GM12875 (cell line): Measurements from ENCODE around the gene FGF9.
A peak's percentile ranks its signal among the peaks of the same experiment; 100 is the strongest.

ENCODE experiments used
- H3K4me3 ChIP-seq: one replicate; pipeline ENCODE4 v1.5.1; 2011; ENCODE audit warnings: low read depth, low read length, control low read depth
- TF ChIP-seq, protein P1 (sequence below): IDR thresholded peaks from 2 replicates; pipeline ENCODE4 v1.5.1; 2011; ENCODE audit warnings: low read depth, mild to moderate bottlenecking, control low read depth, inconsistent platforms, low read length, moderate library complexity, borderline replicate concordance; ENCODE audit not compliant: insufficient read depth

FGF9 gene

DNA sequence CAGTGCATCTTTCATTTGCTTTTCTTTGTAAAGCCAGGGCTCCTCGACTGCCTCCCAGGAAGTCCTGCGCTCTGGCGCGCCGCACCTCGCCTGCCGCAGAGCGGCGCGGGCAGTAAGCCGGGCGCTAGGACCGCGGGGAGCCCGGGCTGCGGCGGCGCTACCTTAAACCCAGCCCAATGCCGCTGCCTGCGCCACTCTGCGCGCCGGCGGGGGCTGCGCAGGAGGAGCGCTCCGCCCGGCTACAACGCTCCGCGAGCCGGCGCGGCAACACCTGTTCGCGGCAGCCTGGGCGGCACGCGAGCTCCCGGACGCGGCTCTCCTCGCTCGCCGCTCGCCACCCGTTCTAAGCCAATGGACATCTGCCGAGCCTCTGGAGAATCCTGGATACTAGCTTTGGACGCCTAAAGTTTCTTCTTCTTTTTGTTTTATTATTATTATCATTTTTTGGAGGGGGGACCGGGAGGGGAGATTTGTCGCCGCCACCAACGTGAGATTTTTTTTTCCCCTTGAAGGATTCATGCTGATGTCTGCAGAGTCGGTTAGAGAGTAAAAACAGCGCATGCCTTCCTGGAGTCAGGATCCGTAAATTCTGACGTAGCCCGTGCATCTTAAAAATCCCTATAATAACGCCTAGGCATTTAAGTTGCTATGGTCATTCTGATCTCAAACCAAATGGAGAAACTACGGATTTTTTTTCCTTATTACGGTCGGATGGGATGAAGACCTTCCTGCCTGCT is at the start of gene FGF9:
FGF9 (plus strand) TSS at position 191 of the 737 bp plus-strand sequence. CDS start 840 bp downstream, outside the sequence.
- TF ChIP-seq, protein P1, sequence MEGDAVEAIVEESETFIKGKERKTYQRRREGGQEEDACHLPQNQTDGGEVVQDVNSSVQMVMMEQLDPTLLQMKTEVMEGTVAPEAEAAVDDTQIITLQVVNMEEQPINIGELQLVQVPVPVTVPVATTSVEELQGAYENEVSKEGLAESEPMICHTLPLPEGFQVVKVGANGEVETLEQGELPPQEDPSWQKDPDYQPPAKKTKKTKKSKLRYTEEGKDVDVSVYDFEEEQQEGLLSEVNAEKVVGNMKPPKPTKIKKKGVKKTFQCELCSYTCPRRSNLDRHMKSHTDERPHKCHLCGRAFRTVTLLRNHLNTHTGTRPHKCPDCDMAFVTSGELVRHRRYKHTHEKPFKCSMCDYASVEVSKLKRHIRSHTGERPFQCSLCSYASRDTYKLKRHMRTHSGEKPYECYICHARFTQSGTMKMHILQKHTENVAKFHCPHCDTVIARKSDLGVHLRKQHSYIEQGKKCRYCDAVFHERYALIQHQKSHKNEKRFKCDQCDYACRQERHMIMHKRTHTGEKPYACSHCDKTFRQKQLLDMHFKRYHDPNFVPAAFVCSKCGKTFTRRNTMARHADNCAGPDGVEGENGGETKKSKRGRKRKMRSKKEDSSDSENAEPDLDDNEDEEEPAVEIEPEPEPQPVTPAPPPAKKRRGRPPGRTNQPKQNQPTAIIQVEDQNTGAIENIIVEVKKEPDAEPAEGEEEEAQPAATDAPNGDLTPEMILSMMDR, result 0 out of 2 replicates have a peak, but pooled peaks have one; percentile 13
- peak within 1 kb of the TSS; percentile 51 for H3K4me3 ChIP-seq

DNA sequence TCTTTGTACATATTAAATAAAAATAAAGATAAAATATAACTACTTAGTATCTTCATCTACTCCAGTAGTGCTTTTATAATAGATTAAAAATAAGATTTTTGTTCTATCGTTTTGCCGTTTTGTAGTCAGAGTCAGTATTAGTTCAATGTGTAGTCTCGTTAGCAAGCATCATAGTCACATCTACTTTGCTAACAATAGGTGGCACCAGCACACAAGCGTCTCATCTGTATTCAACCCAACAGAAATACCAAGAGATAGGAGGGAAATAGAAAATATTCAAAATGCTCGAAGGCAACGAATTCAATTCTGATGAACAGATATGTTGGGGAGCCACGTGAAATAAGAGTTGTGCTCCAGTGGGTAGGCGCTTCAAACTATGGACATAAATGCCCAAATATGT is 45.5 kb upstream of the FGF9 start:
- no peak overlapping the region for H3K4me3 ChIP-seq
- TF ChIP-seq, protein P1, result peak; percentile 38; the same call in 1 of the 2 replicates

DNA sequence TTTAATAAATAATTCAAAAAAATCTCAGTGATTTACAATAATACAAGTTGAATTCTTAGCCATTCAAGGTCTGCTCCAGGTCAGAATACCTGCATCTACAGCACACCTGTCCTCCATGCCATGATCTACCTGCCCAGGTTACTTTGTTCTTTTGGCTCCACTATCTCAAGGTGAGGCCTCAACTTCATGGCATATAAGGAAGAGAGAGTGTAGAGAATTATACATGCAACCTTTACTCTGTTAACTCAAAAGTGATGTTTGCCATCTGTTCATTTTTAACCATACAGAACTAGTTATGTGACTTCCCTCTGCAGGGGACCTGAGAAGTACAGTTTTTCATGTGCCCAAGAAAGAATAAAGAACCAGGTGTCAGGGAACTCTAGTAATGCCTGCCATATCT is 38.7 kb upstream of the FGF9 start:
- TF ChIP-seq, protein P1, result no peak

DNA sequence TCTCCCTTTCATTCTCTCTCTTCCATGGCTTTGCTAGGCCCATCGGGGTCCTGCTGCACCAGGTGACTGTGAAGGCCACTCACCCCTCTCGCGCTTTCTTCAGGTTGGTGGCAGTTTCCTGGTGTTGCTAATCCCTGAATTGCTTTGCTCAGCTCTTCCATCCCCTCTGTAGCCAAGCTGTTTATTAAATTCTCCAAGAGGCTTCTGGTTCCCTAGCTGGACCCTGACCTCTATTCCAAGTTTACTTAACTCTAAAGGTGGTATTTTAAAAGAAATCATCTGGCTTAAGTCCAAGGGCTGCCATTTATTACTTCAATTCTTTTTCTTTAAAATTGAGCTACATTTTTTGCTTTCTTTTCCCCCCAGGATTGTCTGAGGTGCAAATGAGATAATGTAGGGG is 34.2 kb upstream of the FGF9 start:
- TF ChIP-seq, protein P1, result no peak
- no peak overlapping the region for H3K4me3 ChIP-seq

More for the DNA sequence above, 38.7 kb upstream of the FGF9 start:
- H3K4me3 ChIP-seq, result no peak overlapping the region

DNA sequence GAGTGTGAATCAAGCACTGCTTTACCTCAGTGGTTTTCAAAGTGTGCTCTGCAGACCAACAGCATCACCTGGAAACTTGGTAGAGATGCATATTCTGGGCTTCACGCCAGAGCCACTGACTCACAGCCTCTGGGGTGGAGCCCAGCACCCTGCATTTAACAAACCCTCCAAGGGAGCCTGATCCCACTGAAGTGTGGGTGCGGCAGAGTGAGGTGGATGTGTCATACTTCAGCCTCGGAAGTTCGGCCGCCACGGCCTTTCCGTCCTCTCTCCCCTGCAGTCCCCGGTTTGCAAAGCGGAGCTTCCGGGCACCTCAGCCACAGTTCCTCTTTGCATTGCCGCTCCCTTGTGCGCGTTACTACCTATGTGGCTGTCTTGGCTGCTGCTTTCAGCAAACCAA is 33.6 kb upstream of the FGF9 start:
- H3K4me3 ChIP-seq, result no peak overlapping the region
- TF ChIP-seq, protein P1, result no peak

DNA sequence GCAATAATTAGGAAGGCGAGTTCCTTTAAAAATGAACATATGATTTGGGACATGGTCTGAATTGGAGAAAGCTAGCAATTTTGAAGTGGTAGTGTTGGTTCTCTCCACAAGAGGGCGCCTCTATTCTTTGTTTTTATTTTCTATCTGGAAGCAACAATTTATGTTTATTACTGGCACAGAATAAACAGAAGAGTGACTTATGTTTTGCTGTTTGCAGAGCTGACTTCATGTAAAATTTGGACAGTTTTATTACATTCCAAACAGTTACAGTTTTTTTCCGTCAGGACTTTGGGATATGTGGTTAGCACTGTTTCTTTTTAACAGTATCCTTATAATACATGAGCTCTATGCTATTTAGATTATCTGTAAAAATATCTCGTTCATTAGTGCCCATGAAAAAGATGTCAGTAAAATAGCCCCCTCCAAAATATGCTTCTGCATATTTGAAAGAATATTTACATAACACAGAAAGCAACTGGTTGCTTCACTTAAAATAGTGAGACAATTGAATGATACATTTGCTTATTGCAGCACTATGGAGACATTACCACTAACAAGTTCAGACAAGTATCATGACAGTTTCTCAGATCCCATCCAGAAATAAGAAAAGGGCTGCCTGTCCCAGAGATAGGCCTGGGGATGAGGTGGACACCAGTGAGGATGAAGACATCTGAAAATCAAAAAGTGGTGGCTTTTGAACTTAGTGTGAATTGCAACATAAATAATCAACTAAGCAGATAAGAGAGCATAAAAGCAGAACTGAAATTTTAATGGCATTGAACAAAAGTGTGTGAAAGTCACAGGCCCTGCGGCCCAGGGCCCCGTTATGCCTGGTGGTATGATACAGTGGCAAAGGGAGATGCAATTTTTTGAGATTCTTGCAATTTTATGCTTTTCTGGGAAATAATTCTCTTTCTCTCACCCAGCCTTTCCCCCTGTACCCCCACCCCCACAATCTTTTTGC is 32.3 kb upstream of the FGF9 start:
- TF ChIP-seq, protein P1, result 0 out of 2 replicates have a peak, but pooled peaks have one; percentile 31
- no peak overlapping the region for H3K4me3 ChIP-seq
